ENCODE data around the gene ABHD16A.
A peak's percentile ranks its signal among the peaks of the same experiment; 100 is the strongest.

Gene ABHD16A

DNA sequence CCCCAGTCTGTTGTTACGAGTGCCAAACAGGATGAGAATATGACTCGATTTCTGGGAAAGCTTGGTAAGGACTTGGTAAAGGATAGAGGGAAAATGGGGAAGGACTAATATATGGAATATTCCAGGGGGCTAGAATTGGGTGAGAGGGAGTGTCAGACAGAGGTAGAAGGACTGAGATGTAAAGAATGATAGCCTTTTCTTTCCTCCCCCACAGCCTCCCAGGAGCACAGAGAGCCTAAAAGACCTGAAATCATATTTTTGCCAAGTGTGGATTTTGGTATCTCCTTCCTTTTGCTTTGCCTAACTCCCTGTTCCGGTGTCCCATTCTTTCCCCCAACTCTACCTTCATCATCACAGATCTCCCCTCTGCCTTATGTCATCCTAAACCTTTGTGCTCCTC is 39.8 kb upstream of the ABHD16A start:
- peaks cover 0 to 21% (median 9%) of the 10 kb centered on the region in 4 donors for H3K4me1 ChIP-seq
- intact Hi-C loops (cut with DNase I; ENCODE audit: low total_unique reads) = loop anchor here (5.0 kb wide), 1 partner anchor 49 kb away; no protein-coding TSS in a partner anchor
- H3K9me3 ChIP-seq = no peaks in the 10 kb centered on the region
- DNase-seq = no peak
- TF ChIP-seq, protein P1, sequence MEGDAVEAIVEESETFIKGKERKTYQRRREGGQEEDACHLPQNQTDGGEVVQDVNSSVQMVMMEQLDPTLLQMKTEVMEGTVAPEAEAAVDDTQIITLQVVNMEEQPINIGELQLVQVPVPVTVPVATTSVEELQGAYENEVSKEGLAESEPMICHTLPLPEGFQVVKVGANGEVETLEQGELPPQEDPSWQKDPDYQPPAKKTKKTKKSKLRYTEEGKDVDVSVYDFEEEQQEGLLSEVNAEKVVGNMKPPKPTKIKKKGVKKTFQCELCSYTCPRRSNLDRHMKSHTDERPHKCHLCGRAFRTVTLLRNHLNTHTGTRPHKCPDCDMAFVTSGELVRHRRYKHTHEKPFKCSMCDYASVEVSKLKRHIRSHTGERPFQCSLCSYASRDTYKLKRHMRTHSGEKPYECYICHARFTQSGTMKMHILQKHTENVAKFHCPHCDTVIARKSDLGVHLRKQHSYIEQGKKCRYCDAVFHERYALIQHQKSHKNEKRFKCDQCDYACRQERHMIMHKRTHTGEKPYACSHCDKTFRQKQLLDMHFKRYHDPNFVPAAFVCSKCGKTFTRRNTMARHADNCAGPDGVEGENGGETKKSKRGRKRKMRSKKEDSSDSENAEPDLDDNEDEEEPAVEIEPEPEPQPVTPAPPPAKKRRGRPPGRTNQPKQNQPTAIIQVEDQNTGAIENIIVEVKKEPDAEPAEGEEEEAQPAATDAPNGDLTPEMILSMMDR (IDR thresholded peaks at IDR 0.05) = no peak
- no peaks in the 10 kb centered on the region for H3K36me3 ChIP-seq
- no peak overlapping the region for H3K4me3 ChIP-seq
- H3K27ac ChIP-seq = no peak overlapping the region
- no peaks in the 10 kb centered on the region for H3K27me3 ChIP-seq

DNA sequence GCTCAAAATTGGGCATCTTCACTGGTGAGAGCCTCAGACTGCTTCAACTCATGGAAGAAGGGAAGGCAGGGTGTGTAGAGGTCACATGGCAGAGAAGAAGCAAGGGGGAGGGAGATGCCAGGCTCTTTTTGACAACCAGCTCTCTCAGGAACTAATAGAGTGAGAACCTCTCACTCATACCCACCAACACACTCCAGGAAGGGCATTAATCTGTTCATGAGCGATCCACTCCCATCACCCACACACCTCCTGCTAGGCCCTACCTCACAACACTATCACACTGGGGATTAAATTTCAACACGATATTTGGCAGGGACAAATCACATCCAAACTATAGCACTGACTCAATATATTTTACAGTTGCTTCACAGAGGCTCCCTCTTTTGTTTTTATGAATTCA is 38.7 kb upstream of the ABHD16A start:
- H3K27ac ChIP-seq = no peak overlapping the region
- no peaks in the 10 kb centered on the region for H3K27me3 ChIP-seq
- peaks cover 0 to 31% (median 12%) of the 10 kb centered on the region in 4 donors for H3K4me1 ChIP-seq
- no peak for DNase-seq
- H3K9me3 ChIP-seq = no peaks in the 10 kb centered on the region
- TF ChIP-seq, protein P1 (IDR thresholded peaks at IDR 0.05) = no peak
- no peak overlapping the region for H3K4me3 ChIP-seq
- intact Hi-C loops (cut with DNase I; ENCODE audit: low total_unique reads) = loop anchor here (5.0 kb wide), 1 partner anchor 50 kb away; no protein-coding TSS in a partner anchor
- no peaks in the 10 kb centered on the region for H3K36me3 ChIP-seq

- no peak for DNase-seq
- Histone ChIP-seq H3K9me3 (no peaks in the 10 kb centered on the region), H3K4me3 (peak overlapping the region; percentile 57 to 69), H3K4me1 (peaks cover 0 to 33% (median 14%) of the 10 kb centered on the region in 4 donors), H3K27ac (peak overlapping the region; percentile 34 to 58), H3K36me3 (no peaks in the 10 kb centered on the region), H3K27me3 (no peaks in the 10 kb centered on the region)
- TF ChIP-seq, protein P1 (IDR thresholded peaks at IDR 0.05) = no peak
- intact Hi-C loops (cut with DNase I; ENCODE audit: low total_unique reads) = loop anchor here (5.0 kb wide), 1 partner anchor 52 kb away; no protein-coding TSS in a partner anchor
These were observed 37.5 kb upstream of the ABHD16A start for GRCh38 chr6:31740397-31741223.

DNA sequence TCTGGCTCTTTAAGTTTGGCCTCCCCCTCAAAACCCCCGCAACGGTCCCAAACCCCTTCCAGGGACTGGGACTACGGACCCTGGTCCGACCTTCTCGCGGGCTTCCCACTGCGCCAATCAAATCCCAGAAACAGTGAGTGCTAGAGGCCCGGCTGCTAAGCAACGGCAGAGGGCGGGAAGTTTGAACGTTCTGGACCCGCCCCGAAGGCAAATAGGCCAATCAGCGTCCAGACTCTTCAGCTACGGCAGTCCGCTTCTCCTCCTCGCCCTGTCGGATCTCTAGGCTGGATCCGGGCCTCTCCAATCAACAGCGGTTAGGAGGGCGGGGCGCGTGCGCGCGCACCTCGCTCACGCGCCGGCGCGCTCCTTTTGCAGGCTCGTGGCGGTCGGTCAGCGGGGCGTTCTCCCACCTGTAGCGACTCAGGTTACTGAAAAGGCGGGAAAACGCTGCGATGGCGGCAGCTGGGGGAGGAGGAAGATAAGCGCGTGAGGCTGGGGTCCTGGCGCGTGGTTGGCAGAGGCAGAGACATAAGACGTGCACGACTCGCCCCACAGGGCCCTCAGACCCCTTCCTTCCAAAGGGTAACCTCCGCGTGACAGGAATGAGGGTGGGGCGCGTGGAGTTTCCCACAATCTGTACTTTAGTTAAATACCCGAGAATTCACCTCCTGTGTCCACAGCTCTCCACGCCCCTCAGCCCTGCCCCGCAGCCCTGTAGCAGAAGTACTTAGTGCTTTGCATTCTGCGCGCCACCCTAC is 36.7 kb upstream of the ABHD16A start, which contains the start of gene MSH5:
Gene MSH5 (plus strand): TSS at position 367 of the 758 bp plus-strand sequence. CDS start 462 bp downstream, outside the sequence.
- H3K9me3 ChIP-seq = no peaks in the 10 kb centered on the region
- peaks cover 0 to 33% (median 14%) of the 10 kb centered on the region in 4 donors for H3K4me1 ChIP-seq
- peak within 1 kb of the TSS; percentile 57 to 69 for H3K4me3 ChIP-seq
- intact Hi-C loops (cut with DNase I; ENCODE audit: low total_unique reads) = loop anchor here (5.0 kb wide), 2 partner anchors 38 to 52 kb away; partner anchors contain the start of gene ABHD16A
- H3K27ac ChIP-seq = peak within 1 kb of the TSS; percentile 34 to 58
- TF ChIP-seq, protein P1 (IDR thresholded peaks at IDR 0.05) = no peak
- no peaks in the 10 kb centered on the region for H3K36me3 ChIP-seq
- no peaks in the 10 kb centered on the region for H3K27me3 ChIP-seq
- DNase-seq = peak; percentile 98 to 99

All from tibial artery (tissue), 4 donors.